Measurements from ENCODE around the gene USP43.

The USP43 gene

DNA sequence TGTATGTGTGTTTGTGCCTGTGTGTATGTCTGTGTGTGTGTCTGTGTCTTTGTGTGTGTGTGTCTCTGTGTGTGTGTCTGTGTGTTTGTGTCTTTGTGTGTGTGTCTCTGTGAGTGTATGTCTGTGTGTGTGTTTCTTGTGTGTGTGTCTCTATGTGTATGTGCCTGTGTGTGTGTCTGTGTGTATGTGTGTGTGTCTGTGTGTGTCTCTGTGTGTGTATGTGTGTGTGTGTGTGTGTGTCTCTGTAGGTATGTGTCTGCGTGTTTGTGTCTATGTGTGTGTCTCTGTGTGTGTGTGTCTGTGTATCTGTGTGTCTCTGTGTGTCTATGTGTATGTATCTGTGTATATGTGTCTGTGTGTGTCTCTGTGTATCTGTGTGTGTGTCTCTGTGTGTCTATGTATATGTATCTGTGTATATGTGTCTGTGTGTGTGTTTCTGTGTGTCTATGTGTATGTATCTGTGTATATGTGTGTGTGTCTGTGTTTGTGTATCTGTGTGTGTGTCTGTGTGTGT is 70.2 kb downstream of the USP43 start:
- no peak for DNase-seq

DNA sequence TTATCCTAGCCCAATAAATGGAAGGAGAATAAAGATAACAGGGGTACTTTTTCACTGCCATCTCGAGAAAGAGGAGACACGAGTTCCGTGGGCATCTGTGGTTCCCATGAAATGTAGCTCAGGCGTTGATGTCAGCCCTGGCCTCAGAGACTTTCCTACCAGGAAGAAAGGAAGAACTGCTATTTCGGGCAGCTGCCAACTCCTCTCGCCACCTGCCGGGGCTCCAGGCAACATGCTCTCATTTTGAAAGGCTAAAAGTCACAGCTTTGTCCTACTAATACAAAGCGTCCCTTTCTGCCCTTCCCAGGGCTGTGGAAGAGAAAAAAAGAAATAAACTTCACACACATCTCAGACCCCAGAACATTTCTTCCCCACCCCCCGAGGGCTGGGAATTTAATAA is 80.3 kb downstream of the USP43 start:
- DNase-seq, result no peak

DNA sequence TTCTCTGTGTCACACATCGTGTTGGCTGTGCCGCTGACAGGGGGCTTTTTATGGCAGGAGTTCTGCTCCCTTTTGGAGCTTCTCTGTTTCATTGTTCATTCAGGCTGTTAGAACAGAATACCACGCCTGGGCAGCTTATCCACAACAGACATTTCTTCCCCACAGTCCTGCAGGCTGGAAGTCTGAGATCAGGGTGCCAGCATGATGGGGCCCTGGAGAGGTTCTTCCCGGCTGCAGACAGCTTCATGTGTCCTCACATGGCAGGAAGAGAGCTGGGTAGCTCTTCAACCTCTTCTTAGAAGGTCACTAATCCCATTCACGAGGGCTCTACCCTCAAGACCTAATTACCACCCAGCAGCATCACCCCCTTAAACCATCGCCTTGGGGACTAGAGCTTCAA is 81.0 kb downstream of the USP43 start:
- DNase-seq, result no peak

DNA sequence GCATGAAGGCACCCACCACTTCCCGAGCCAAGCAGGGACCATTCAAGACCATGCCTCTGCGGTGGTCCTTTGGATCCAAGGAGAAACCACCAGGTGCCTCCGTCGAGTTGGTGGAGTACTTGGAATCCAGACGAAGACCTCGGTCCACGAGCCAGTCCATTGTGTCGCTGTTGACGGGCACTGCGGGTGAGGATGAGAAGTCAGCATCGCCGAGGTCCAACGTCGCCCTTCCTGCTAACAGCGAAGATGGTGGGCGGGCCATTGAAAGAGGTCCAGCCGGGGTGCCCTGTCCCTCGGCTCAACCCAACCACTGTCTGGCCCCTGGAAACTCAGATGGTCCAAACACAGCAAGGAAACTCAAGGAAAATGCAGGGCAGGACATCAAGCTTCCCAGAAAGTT is 82.7 kb downstream of the USP43 start:
- DNase-seq, result no peak

DNA sequence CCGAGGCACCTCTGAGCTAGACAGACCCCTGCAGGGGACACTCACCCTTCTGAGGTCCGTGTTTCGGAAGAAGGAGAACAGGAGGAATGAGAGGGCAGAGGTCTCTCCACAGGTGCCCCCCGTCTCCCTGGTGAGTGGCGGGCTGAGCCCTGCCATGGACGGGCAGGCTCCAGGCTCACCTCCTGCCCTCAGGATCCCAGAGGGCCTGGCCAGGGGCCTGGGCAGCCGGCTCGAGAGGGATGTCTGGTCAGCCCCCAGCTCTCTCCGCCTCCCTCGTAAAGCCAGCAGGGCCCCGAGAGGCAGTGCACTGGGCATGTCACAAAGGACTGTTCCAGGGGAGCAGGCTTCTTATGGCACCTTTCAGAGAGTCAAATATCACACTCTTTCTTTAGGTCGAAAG is 83.2 kb downstream of the USP43 start:
- DNase-seq, result no peak

DNA sequence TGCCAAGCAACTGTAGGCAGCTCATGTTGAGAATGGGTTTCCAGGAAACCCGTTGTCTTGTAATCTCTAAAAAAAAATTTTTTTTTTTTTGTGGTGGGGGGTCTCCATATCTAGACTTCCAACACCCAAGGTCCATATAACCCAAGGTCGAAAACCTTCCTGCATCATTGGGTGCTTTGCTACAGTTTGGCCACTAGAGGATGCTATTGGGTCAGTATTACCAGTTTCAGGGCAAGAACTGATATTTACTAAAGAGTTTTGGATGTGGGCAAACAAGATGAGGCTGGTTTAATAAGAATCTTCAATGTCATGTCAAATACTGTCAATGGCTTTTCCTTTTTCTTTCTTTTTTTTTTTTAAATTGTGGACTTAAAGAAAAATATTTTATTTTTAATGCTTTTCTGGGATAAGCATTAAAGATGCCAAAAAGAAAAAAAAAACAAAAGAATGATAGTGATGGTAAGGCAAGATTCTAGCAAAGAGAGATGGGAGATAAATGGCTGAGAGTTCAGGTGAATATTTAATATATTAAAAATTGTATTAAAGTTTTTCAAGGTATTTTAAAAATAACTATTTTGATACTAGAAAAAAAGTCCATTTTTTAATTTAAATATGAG is 83.8 kb downstream of the USP43 start:
- no peak for DNase-seq

DNA sequence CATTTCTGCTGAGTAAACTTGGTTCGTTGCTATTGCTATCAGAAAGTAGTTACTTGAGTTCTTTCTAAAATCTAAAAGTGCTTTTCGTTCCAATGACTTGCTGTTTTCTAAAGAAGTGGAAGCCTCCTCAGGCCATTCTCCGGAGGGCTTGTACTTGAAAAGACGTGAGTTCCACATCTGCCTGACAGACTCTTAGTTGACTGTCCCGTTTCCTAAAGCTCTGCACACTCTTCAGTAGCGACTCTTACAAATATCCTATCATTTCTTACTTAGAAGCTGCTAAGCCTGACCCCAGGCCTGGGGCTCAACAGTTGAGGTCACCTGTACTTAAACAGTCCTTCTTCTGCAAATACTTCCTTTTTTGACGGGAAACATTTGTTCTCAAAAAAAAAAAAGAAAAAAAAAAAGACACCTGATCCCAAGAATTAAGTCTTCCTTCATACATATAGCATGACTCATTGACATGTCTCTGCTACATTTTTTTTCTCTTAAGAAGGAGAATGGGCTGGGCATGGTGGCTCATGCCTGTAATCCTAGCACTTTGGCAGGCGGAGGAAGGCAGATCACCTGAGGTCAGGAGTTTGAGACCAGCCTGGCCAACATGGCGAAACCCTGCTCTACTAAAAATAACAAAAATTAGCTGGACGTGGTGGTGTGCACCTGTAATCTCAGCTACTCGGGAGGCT is 84.6 kb downstream of the USP43 start:
- DNase-seq, result no peak

DNA sequence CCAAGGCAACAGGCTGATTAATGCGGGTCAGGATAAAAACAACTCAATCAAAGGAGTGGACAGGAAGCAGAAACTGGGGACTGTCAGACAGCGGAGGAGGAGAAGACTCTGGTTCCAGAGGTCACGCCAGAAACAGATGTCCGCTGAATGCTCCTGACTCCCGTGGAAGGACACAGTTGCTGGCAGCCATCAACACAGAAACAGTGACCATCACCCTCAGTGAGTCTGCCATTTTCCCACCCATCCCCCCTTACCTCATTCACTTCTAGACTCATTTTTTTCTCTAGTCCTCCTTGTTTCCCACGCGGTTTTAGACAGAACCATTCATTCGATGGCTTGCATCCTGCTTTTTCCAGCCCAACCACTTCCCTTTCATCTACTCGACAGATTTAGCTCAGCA is 105.2 kb downstream of the USP43 start:
- DNase-seq, result no peak

DNA sequence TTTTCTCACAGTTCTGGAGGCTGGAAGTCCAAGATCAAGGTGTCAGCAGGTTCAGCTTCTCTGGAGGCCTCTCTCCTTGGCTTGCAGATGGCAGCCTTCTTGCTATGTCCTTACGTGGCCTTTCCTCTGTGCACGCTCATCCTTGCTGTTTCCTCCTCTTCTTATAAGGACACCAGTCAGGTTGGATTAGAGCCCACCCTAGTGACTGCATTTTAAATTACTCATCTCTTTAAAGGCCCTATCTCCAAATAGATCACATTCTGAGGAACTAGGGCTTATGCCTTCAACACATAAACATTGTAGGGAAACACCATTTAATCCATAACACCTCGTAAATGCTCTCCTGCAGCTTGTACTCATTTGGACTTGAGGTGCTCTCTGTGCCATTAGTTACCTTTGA is 109.8 kb downstream of the USP43 start:
- no peak for DNase-seq

DNA sequence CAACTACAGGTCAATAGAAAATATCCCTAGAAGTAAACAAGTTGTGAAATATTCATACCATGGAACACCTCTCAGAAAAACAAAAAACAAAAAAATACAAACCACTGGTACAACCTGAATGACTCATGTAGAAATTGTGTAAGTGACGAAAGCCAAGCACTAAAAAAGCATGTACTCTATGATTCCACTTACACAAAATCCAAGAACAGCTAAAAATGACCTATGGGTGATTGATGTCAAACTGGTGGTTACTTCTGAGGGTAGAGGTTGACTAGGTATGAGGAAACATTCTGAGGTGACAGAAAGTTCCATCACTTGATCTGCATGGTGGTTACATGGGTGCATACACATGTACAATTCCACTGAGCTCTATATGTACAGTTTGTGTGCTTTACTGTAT is 114.9 kb downstream of the USP43 start:
- no peak for DNase-seq

DNA sequence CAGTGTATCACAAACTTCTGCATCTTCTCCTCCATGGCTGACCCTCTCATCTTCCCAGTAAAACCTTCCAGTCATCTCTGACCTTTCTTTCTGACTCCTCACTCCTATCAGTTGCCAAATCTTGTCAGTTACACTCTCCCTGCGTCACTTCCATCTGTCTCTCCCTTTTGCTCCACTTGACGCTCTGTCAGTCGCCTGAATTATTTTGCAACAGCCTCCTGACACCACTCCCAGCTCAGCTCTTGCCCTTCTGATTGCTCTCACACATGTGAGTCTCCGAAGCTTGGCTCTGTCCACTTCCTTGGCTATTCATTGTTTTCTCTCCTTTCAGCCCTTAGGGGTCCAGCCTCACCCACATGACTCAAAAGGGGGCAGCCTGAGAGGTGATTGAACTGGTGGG is 118.3 kb downstream of the USP43 start:
- DNase-seq, result no peak

DNA sequence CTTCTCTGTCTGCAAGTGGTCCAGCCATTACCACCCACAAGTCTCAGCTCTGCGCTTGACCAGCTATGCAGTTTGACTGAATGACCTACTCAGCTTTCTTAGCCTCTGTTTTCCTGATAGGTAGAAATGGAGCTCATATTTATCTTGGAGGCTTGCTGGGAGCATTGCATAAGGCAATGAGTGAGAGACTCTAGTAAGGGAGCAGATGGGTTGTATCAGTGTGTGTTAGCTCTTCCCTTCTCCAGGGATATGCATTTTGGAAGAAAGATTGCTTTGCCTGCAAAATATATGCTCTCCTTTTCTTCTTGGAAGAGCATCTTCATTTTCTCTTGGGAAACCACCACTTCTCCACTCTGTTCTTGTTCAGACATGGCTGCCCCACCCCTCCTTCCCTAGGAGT is 120.0 kb downstream of the USP43 start:
- no peak for DNase-seq

DNA sequence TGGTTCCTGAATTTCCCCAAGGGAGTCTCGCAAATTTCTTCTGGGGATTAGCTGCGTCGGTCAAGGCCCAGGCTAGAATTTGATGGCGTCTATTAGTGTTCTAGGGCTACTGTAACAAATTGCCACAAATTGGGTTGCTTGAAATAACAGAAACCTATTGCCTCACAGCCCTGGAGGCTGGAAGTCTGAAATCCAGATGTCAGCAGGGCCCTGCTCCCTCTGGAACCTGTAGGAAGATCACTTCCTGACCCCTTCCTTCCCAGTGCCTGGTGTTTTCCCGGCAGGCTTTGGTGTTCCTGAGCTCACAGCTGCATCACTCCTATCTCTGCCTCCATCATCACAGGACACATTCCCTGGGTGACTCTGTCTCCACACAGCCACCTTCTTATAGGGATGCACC is 121.7 kb downstream of the USP43 start:
- DNase-seq, result no peak

DNA sequence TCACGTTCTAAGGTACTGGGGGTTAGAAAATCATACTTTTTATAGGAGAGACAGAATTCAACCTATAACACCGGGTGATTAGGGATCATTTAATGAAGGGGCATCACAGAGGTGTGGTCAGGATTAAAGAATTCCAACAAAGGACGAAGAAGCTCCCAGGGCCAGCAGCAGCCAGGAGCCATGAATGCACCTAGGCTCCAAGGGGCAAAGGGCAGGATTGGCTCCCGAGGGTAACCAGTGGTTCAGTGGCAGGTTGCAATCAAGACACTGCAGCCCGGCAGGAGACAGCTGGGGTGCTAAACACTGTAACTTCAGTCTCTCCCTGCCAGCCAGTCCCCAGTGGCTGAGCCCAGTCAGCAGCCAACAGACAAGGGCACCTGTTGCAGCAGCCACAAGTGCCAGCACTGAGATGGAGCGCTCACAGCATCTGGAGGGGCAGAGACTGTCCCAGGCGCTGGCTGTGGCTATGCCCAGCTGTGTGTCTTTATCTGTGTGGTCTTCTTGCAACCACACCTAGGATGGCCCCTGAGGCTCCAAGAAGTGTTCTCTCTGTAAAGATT is 122.2 kb downstream of the USP43 start:
- DNase-seq, result no peak

DNA sequence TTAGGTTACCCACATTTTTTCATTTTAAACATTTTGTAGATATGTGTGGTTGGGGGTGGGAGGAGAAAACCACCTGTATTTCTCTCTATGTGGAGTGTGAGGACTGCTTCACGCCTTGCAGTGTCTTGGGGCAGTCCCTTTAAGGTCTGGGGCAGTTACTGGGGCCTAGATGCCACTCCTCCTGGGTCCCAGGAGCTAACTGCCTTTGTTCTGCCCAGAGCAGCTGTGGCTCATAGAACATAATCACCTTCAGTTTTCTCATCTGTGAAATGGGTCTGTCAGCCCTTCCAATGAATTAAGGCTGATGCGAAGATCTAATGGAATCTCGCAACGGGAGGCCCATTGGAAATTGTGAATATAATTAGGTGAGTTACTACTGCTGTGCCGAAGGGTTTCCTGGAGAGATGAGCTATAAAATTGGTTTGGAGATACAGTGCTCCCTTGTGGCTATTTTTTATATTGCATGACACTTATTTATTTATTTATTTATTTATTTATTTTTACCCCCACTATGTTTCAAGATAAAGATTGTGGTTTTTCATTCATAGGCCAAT is 123.1 kb downstream of the USP43 start:
- no peak for DNase-seq

DNA sequence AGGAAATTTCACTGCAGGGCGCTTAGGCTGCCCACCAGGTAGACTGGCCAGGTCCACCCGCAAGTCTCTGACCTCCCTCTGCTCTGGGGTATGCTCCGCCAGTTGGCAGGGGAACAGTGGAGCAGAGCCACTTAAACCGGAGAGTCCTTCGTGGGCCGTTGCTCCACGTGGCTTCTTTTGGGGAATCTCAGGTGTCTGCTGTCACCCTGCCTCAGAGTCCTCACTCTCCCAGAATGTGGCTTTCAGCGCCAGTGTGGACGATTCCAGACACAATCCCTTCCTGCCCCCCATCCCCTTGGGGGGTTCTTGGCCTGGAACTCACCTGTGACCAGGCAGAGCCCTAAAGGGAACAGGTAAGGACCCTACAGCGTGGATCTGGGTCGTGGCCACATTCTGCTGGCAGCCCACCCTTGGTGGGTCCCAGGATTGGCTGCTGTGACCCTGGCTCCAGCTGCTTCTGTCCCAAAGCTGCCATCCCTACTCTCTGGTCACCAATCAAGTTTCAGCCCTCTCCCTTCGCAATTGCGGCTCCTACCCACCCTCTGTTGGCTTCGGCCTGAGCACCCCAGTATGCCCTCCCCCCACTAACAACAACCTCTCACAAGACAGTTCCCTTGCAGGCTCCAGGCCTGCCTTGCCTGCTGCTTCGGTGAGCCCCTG is 123.8 kb downstream of the USP43 start:
- DNase-seq, result no peak

DNA sequence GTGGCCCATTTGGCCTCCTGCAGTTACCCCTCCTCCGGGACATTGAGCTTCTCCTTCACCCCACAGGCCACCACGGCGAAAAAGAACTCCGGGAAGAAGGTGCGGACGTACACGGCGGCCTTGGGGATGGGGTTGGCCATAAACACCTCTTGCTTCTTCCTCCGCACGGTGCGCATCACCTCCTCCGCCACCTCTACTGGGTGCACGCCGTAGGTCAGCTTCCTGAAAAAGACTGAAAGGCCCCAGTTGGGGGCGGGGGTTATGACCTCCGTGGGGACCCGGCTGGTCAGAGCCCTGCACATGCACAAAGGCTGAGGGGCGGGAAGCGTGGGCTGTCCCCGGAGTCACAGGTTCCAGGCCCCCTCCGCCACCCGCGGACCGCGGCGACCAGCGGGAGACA is 126.1 kb downstream of the USP43 start:
- no peak for DNase-seq

DNA sequence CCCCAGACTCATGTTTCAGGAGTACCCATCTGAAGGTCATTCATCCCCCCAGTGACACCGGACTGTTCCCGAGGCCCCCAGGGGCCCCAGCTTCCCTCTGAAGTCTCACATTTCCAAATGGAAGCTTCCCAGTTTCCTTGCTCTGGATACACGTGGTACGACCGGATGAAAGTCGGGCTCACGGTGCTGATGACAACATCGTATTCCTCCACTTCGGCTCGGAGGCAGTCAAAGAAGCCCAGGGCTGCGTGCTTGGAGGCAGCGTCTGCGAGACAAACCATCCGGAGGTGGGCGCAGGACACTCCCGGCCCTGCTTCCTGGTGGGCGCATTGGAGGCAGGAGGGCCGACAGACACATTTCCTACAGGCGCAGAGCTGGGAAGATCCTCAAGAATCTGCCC is 127.3 kb downstream of the USP43 start:
- DNase-seq, result no peak

DNA sequence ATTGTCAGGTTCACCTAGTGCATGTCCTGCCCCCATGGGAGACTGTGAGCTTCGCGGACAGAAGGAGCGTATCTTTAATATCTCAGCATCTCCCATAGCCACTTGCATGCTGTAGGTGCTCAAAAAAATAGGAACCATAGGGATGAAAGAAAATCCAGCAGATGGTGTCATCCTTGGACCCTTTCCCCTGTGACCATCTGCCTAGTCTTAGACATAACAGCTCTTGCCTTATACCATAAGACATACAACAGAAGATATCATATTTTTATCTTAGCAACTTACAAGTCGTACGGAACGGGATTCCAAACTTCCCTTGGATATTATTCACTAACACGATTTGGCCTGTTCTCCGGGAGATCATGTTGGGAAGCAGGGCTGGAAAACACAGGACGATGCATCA is 131.6 kb downstream of the USP43 start:
- no peak for DNase-seq

All from NCI-H2107 (cell line).